ENCODE data around the gene RHO. TPM values are rescaled to one million over a fixed set of nuclear protein-coding genes. Genes with fewer than 3 reads are reported as not detected.
A peak's percentile ranks its signal among the peaks of the same experiment; 100 is the strongest.
"Not testable (repeated sequence)": the region's sequence is repeated elsewhere in the genome, so short reads cannot be mapped to it uniquely, and the experiment has no call there.

Gene RHO
- total and polyA plus RNA-seq, 4 donors, result 0.01 TPM; not detected in 3

- Histone ChIP-seq H3K36me3 (ENCODE audit: control insufficient read depth in 4 of 4, insufficient read depth in 4 of 4, low read length in 4 of 4) (peaks cover 0 to 34% (median 14%) of the 10 kb centered on the region in 4 donors), H3K27ac (ENCODE audit: low read depth in 1 of 2, low read length in 1 of 2) (peak overlapping the region; percentile 75 to 87), H3K4me1 (ENCODE audit: control insufficient read depth in 5 of 5, insufficient read depth in 5 of 5, low read length in 5 of 5) (peaks cover 2 to 24% (median 9%) of the 10 kb centered on the region in 5 donors)
- not testable (repeated sequence) for H3K9ac ChIP-seq (ENCODE audit: insufficient read depth in 1 of 2, low read length in 2 of 2); H3K27me3 ChIP-seq (ENCODE audit: control insufficient read depth in 3 of 3, insufficient read depth in 3 of 3, low read length in 2 of 3); H3K9me3 ChIP-seq (ENCODE audit: control insufficient read depth in 4 of 4, insufficient read depth in 3 of 4, low read length in 3 of 4); H3K4me3 ChIP-seq; DNase-seq
- 64 to 80% methylated on average over 7 to 8 of the region's 8 CpGs for WGBS, 2 donors
- peak; percentile 14 for ATAC-seq (ENCODE audit: insufficient read depth, low FRiP score)
Observed at GRCh38 chr3:129498603-129499488, 29.6 kb upstream of the RHO start.

GRCh38 chr3:129499604-129500333, 28.7 kb upstream of the RHO start:
- Histone ChIP-seq H3K27ac (ENCODE audit: low read depth in 1 of 2, low read length in 1 of 2) (peak overlapping the region; percentile 38 to 73), H3K36me3 (ENCODE audit: control insufficient read depth in 4 of 4, insufficient read depth in 4 of 4, low read length in 4 of 4) (peaks cover 0 to 37% (median 18%) of the 10 kb centered on the region in 4 donors), H3K4me1 (ENCODE audit: control insufficient read depth in 5 of 5, insufficient read depth in 5 of 5, low read length in 5 of 5) (peaks cover 2 to 25% (median 8%) of the 10 kb centered on the region in 5 donors)
- H3K27me3 ChIP-seq (ENCODE audit: control insufficient read depth in 3 of 3, insufficient read depth in 3 of 3, low read length in 2 of 3); H3K9ac ChIP-seq (ENCODE audit: insufficient read depth in 1 of 2, low read length in 2 of 2); ATAC-seq (ENCODE audit: insufficient read depth, low FRiP score); H3K9me3 ChIP-seq (ENCODE audit: control insufficient read depth in 4 of 4, insufficient read depth in 3 of 4, low read length in 3 of 4); H3K4me3 ChIP-seq: not testable (repeated sequence)
- DNase-seq, result peak in 1 of 3 donors; percentile 22
- WGBS, 2 donors, result 74 to 79% methylated on average over 12 to 13 of the region's 14 CpGs

- Histone ChIP-seq H3K27ac (ENCODE audit: low read depth in 1 of 2, low read length in 1 of 2) (peak overlapping the region; percentile 38 to 73), H3K27me3 (ENCODE audit: control insufficient read depth in 3 of 3, insufficient read depth in 3 of 3, low read length in 2 of 3) (no peaks in the 10 kb centered on the region), H3K36me3 (ENCODE audit: control insufficient read depth in 4 of 4, insufficient read depth in 4 of 4, low read length in 4 of 4) (peaks cover 0 to 39% (median 21%) of the 10 kb centered on the region in 4 donors), H3K9me3 (ENCODE audit: control insufficient read depth in 4 of 4, insufficient read depth in 3 of 4, low read length in 3 of 4) (no peaks in the 10 kb centered on the region), H3K4me3 (no peak overlapping the region), H3K9ac (ENCODE audit: insufficient read depth in 1 of 2, low read length in 2 of 2) (no peak overlapping the region), H3K4me1 (ENCODE audit: control insufficient read depth in 5 of 5, insufficient read depth in 5 of 5, low read length in 5 of 5) (peaks cover 2 to 24% (median 8%) of the 10 kb centered on the region in 5 donors)
- 80 to 92% methylated on average over 5 of the region's 5 CpGs for WGBS, 2 donors
- DNase-seq (no peak), ATAC-seq (ENCODE audit: insufficient read depth, low FRiP score) (no peak)
- TF ChIP-seq, protein P1, sequence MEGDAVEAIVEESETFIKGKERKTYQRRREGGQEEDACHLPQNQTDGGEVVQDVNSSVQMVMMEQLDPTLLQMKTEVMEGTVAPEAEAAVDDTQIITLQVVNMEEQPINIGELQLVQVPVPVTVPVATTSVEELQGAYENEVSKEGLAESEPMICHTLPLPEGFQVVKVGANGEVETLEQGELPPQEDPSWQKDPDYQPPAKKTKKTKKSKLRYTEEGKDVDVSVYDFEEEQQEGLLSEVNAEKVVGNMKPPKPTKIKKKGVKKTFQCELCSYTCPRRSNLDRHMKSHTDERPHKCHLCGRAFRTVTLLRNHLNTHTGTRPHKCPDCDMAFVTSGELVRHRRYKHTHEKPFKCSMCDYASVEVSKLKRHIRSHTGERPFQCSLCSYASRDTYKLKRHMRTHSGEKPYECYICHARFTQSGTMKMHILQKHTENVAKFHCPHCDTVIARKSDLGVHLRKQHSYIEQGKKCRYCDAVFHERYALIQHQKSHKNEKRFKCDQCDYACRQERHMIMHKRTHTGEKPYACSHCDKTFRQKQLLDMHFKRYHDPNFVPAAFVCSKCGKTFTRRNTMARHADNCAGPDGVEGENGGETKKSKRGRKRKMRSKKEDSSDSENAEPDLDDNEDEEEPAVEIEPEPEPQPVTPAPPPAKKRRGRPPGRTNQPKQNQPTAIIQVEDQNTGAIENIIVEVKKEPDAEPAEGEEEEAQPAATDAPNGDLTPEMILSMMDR (IDR thresholded peaks at IDR 0.05; ENCODE audit: control extremely low read depth, extremely low read depth), result no peak
Observed at GRCh38 chr3:129500334-129500658, 28.1 kb upstream of the RHO start.

- 79 to 94% methylated on average over 5 of the region's 5 CpGs for WGBS, 2 donors
- TF ChIP-seq, protein P1 (IDR thresholded peaks at IDR 0.05; ENCODE audit: control extremely low read depth, extremely low read depth), result no peak
- Histone ChIP-seq H3K27ac (ENCODE audit: low read depth in 1 of 2, low read length in 1 of 2) (peak overlapping the region in 1 of 2 donors; percentile 49), H3K27me3 (ENCODE audit: control insufficient read depth in 3 of 3, insufficient read depth in 3 of 3, low read length in 2 of 3) (no peaks in the 10 kb centered on the region), H3K9ac (ENCODE audit: insufficient read depth in 1 of 2, low read length in 2 of 2) (no peak overlapping the region), H3K36me3 (ENCODE audit: control insufficient read depth in 4 of 4, insufficient read depth in 4 of 4, low read length in 4 of 4) (peaks cover 0 to 47% (median 28%) of the 10 kb centered on the region in 4 donors), H3K4me3 (no peak overlapping the region), H3K9me3 (ENCODE audit: control insufficient read depth in 4 of 4, insufficient read depth in 3 of 4, low read length in 3 of 4) (no peaks in the 10 kb centered on the region), H3K4me1 (ENCODE audit: control insufficient read depth in 5 of 5, insufficient read depth in 5 of 5, low read length in 5 of 5) (peaks cover 2 to 21% (median 11%) of the 10 kb centered on the region in 5 donors)
- ATAC-seq (ENCODE audit: insufficient read depth, low FRiP score), result no peak
- DNase-seq, result no peak
Observed at GRCh38 chr3:129501630-129502029, 26.8 kb upstream of the RHO start.

All from lung (tissue), 12 donors.